B cell (primary cell): Measurements from ENCODE around the gene MBD3. TPM values are rescaled to one million over a fixed set of nuclear protein-coding genes. Genes with fewer than 3 reads are reported as not detected.

Experiments used
- ATAC-seq: fragments of 200-7000 bp; cut with Tn5 transposase; one replicate; pipeline ENCODE4 v1.10.0; 2021; ENCODE audit warnings: low read depth, mild to moderate bottlenecking, moderate number of reproducible peaks, moderate library complexity
- CTCF ChIA-PET: fragments of 350-600 bp; sonication (Branson Sonifier 250); formaldehyde crosslinking; loops from one replicate; lab custom pipeline; 2021; ENCODE audit warnings: antibody characterized with exemption, inconsistent platforms; lab: Charles Lee
- POLR2A ChIA-PET: fragments of 350-600 bp; sonication (Branson Sonifier 250); formaldehyde crosslinking; loops from one replicate; lab custom pipeline; 2021; ENCODE audit warnings: antibody characterized with exemption; lab: Charles Lee
- DNase-seq: peaks from one replicate; pipeline ENCODE4 v3.0.0; 2013
- H2AFZ ChIP-seq: 2 replicates; pipeline ENCODE4 v1.6.1; 2012; ENCODE audit warnings: mild to moderate bottlenecking, low read depth, low read length; ENCODE audit not compliant: insufficient read depth, poor library complexity, severe bottlenecking
- H3K27ac ChIP-seq, 2 donors: 1 replicate in 1 of 2; 2 replicates in 1 of 2; pipeline ENCODE4 v1.5.1; 2012 to 2013; ENCODE audit warnings: low read length in 2 of 2, mild to moderate bottlenecking in 2 of 2, moderate library complexity in 1 of 2
- H3K27me3 ChIP-seq, 4 experiments: fragments of 200-600 bp in 1 of 4; sonication (generic) in 1 of 4; replicated peaks in 1 of 4; 1 replicate in 2 of 4; 2 replicates in 2 of 4; pipeline versions ENCODE4 v1.6.1 to v1.7.0; 2013 to 2016; ENCODE audit warnings: low read length in 3 of 4, mild to moderate bottlenecking in 2 of 4, mixed read lengths in 1 of 4, moderate library complexity in 1 of 4; ENCODE audit not compliant: insufficient read depth in 4 of 4, control insufficient read depth in 3 of 4; ENCODE audit errors: control extremely low read depth in 1 of 4
- H3K36me3 ChIP-seq, 2 experiments: replicated peaks in 1 of 2; 1 replicate in 1 of 2; 2 replicates in 1 of 2; pipeline versions ENCODE4 v1.6.1 to v1.7.1; 2013; ENCODE audit warnings: low read length in 1 of 2; ENCODE audit not compliant: insufficient read depth in 2 of 2, control insufficient read depth in 1 of 2; ENCODE audit errors: control extremely low read depth in 1 of 2, extremely low read depth in 1 of 2
- H3K4me1 ChIP-seq, 2 donors: fragments of 200-600 bp in 1 of 2; sonication (generic) in 1 of 2; 1 replicate in 1 of 2; 2 replicates in 1 of 2; pipeline versions ENCODE4 v1.5.1 to v1.6.1; 2013 to 2017; ENCODE audit warnings: low read length in 2 of 2; ENCODE audit not compliant: control insufficient read depth in 2 of 2, insufficient read depth in 2 of 2
- H3K4me2 ChIP-seq: replicated peaks from 2 replicates; pipeline ENCODE3; 2012; ENCODE audit warnings: mild to moderate bottlenecking, low read depth, low read length; ENCODE audit not compliant: poor library complexity, severe bottlenecking
- H3K4me3 ChIP-seq, 5 experiments: fragments of 200-600 bp in 1 of 5; sonication (generic) in 1 of 5; 1 replicate in 3 of 5; 2 replicates in 2 of 5; pipeline versions ENCODE4 v1.5.1 to v1.7.0; 2011 to 2016; ENCODE audit warnings: low read length in 4 of 5, mild to moderate bottlenecking in 4 of 5, low read depth in 2 of 5, control low read depth in 1 of 5, moderate library complexity in 1 of 5; ENCODE audit not compliant: insufficient read depth in 1 of 5; ENCODE audit errors: control extremely low read depth in 1 of 5, extremely low read depth in 1 of 5
- H3K79me2 ChIP-seq: fragments of 200-600 bp; sonication (generic); one replicate; pipeline ENCODE4 v1.6.0; 2016; ENCODE audit warnings: low read length; ENCODE audit not compliant: control insufficient read depth, insufficient read depth
- H3K9ac ChIP-seq: fragments of 200-600 bp; sonication (generic); 2 replicates; pipeline ENCODE4 v1.6.1; 2017; ENCODE audit warnings: mild to moderate bottlenecking, low read length, moderate library complexity
- H3K9me3 ChIP-seq, 3 donors: one replicate each; pipeline versions ENCODE4 v1.6.1 to v1.7.1; 2013; ENCODE audit warnings: low read length in 2 of 3; ENCODE audit not compliant: control insufficient read depth in 2 of 3, insufficient read depth in 1 of 3; ENCODE audit errors: control extremely low read depth in 1 of 3
- H4K20me1 ChIP-seq: 2 replicates; pipeline ENCODE4 v1.6.0; 2012; ENCODE audit warnings: mild to moderate bottlenecking, low read length; ENCODE audit not compliant: insufficient read depth, control insufficient read depth, poor library complexity, severe bottlenecking
- H3K27ac Mint-ChIP-seq: one replicate; pipeline ENCODE4 v1.8.0; 2021; ENCODE audit warnings: mixed read lengths
- H3K27me3 Mint-ChIP-seq: one replicate; pipeline ENCODE4 v1.8.0; 2021; ENCODE audit warnings: mixed read lengths
- H3K4me1 Mint-ChIP-seq: one replicate; pipeline ENCODE4 v1.8.0; 2021; ENCODE audit warnings: mixed read lengths
- H3K4me3 Mint-ChIP-seq: one replicate; pipeline ENCODE4 v1.8.0; 2021; ENCODE audit warnings: mixed read lengths
- H3K9me3 Mint-ChIP-seq: one replicate; pipeline ENCODE4 v1.8.0; 2022; ENCODE audit warnings: mixed read lengths; ENCODE audit not compliant: insufficient read depth
- EZH2 ChIP-seq: IDR thresholded peaks from 2 replicates; pipeline ENCODE4 v1.6.1; 2012; ENCODE audit warnings: borderline replicate concordance, low read depth, mild to moderate bottlenecking, moderate library complexity, low read length; ENCODE audit not compliant: insufficient read depth, poor library complexity, severe bottlenecking
- WGBS: methylation state at CpG from one replicate; pipeline ENCODE4 v1.1.5; 2013; ENCODE audit warnings: missing lambda C conversion rate; ENCODE audit not compliant: insufficient coverage; 5-methylcytosine and 5-hydroxymethylcytosine counted together
- intact Hi-C: fragments of 100-400 bp; cut with micrococcal nuclease; formaldehyde crosslinking; loops from one replicate; pipeline ENCODE4 v1.10.0; 2022
- polyA plus RNA-seq: library from polyadenylated mRNA; depleted of rRNA; stranded (reverse); fragments of >200 nt; gene quantifications from 2 replicates; pipeline ENCODE4 v1.2.3, GENCODE V29; 2012
- total RNA-seq, 2 donors: library from RNA; stranded (reverse); fragments of 120-200 nt in 1 of 2; gene quantifications; 1 replicate in 1 of 2; 2 replicates in 1 of 2; pipeline versions ENCODE4 v1.2.3 to v1.2.4, GENCODE V29; 2013 to 2022
- TF ChIP-seq, protein P1 (sequence below): fragments of 200-600 bp; IDR thresholded peaks from one replicate; pipeline ENCODE4 v1.8.0; 2022; ENCODE audit warnings: antibody characterized with exemption, mild to moderate bottlenecking

Gene MBD3
- total and polyA plus RNA-seq, 2 donors (not counting 1 experiment from before 2014, with no cell fraction given), result 48.1 to 84.6 TPM

DNA sequence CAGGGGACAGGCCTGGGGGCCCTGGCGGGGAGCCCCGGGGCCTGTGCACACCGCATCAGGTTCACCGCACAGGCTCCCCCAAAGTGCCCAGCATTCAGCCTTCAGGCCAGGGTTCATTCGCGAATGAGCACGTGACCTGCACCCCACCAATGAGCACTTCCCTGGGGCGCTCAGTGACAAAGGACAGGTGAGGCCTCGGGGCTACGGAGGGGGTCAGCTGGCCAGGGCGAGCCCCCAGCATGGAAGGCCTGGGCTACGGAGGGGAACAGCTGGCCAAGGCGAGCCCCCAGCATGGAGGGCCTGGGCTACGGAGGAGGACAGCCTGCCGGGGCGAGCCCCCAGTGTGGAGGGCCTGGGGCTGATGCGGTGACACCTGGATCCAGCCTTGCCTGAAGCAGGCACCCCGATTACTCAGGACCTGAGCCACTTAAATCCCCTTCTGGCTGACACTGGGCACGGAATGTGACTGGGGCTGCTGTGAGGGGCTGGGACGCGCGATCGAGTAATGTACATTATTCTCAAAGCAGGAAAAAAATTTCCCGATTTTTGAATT is 36.7 kb upstream of the MBD3 start:
- Mint-ChIP-seq H3K4me1 (peaks cover 4% of the 10 kb centered on the region), H3K4me3 (no peak overlapping the region), H3K9me3 (no peaks in the 10 kb centered on the region), H3K27ac (no peak overlapping the region), H3K27me3 (no peaks in the 10 kb centered on the region)
- Histone ChIP-seq H4K20me1 (peaks cover 89% of the 10 kb centered on the region), H3K27ac (no peak overlapping the region), H2AFZ (no peak overlapping the region), H3K9ac (no peak overlapping the region), H3K4me3 (no peak overlapping the region), H3K9me3 (no peaks in the 10 kb centered on the region), H3K4me1 (no peaks in the 10 kb centered on the region), H3K4me2 (no peak overlapping the region), H3K27me3 (no peaks in the 10 kb centered on the region), H3K79me2 (peaks cover 60% of the 10 kb centered on the region), H3K36me3 (peaks cover 0 to 72% of the 10 kb centered on the region in 2 experiments)
- ATAC-seq (no peak), DNase-seq (no peak)
- ChIA-PET POLR2A (no interaction called here), CTCF (no interaction called here)
- TF ChIP-seq, protein P1, sequence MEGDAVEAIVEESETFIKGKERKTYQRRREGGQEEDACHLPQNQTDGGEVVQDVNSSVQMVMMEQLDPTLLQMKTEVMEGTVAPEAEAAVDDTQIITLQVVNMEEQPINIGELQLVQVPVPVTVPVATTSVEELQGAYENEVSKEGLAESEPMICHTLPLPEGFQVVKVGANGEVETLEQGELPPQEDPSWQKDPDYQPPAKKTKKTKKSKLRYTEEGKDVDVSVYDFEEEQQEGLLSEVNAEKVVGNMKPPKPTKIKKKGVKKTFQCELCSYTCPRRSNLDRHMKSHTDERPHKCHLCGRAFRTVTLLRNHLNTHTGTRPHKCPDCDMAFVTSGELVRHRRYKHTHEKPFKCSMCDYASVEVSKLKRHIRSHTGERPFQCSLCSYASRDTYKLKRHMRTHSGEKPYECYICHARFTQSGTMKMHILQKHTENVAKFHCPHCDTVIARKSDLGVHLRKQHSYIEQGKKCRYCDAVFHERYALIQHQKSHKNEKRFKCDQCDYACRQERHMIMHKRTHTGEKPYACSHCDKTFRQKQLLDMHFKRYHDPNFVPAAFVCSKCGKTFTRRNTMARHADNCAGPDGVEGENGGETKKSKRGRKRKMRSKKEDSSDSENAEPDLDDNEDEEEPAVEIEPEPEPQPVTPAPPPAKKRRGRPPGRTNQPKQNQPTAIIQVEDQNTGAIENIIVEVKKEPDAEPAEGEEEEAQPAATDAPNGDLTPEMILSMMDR, result no peak
- TF ChIP-seq EZH2, result no peak
- intact Hi-C loops, result no loop called here
- 96% methylated on average over 24 of the region's 24 CpGs for WGBS

DNA sequence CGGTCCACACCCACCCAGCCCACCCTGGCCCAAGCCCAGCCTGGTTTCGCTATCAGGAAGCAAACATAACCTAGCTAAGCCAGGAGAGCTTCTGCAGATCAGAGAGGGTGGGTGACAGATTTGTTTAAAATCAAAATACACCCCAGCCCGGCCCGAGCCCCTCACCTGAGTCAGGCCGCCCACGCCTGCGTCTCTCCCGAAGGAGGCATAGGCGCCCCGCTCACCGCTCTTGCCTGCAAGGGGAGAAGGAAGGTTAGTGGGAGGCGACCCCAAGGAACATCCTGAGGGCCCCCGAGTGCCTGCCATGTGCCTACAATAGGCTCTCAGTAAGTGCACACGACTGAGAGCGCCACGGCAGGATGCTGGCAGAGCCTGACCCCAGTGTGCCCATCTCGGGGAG is 34.5 kb upstream of the MBD3 start:
- H3K27ac ChIP-seq, result no peak overlapping the region

More for the DNA sequence above, 34.5 kb upstream of the MBD3 start:
- Histone ChIP-seq H3K4me2 (no peak overlapping the region), H3K9ac (no peak overlapping the region), H3K9me3 (no peaks in the 10 kb centered on the region), H3K27me3 (no peaks in the 10 kb centered on the region), H3K36me3 (peaks cover 0 to 68% of the 10 kb centered on the region in 2 experiments), H2AFZ (no peak overlapping the region), H3K4me1 (no peaks in the 10 kb centered on the region), H4K20me1 (peaks cover 87% of the 10 kb centered on the region), H3K4me3 (no peak overlapping the region), H3K79me2 (peaks cover 57% of the 10 kb centered on the region)
- ATAC-seq (no peak), DNase-seq (no peak)
- H3K4me3 Mint-ChIP-seq, result no peak overlapping the region
- WGBS, result 95% methylated on average over 6 of the region's 17 CpGs
- ChIA-PET POLR2A (interaction anchor here (0.6 kb wide), 1 partner anchor 34 kb away, joined by 4 read pairs; no protein-coding TSS in a partner anchor), CTCF (interaction anchor here (5.1 kb wide), 1 partner anchor 44 kb away, joined by 40 read pairs; no protein-coding TSS in a partner anchor)
- H3K27ac Mint-ChIP-seq, result no peak overlapping the region
- no peaks in the 10 kb centered on the region for H3K9me3 Mint-ChIP-seq
- intact Hi-C loops, result no loop called here
- TF ChIP-seq, protein P1, result no peak
- no peak for TF ChIP-seq EZH2
- H3K27me3 Mint-ChIP-seq, result no peaks in the 10 kb centered on the region
- H3K4me1 Mint-ChIP-seq, result peaks cover 8% of the 10 kb centered on the region
